ENCODE results near the gene MRPL54. TPM values are rescaled to one million over a fixed set of nuclear protein-coding genes. Genes with fewer than 3 reads are reported as not detected.

MRPL54 gene
- total and polyA plus RNA-seq, 3 donors from 2014 or later = 42.4 to 96.4 (median 57.4) TPM

- intact Hi-C loops (cut with DNase I; ENCODE audit: low total_unique reads) = no loop called here
- Histone ChIP-seq H3K36me3 (ENCODE audit: low read depth, missing control alignments) (no peaks in the 10 kb centered on the region), H3K4me1 (no peaks in the 10 kb centered on the region), H3K9me3 (no peaks in the 10 kb centered on the region), H3K27ac (no peak overlapping the region), H3K4me3 (peak overlapping the region in 1 of 2 donors; percentile 35), H3K27me3 (peaks cover 3% of the 10 kb centered on the region)
- TF ChIP-seq POLR2A (IDR thresholded peaks at IDR 0.05) (no peak), CTCF (IDR thresholded peaks at IDR 0.05) (peak in 2 of 3 experiments; percentile 13 to 41)
- 12 to 15% methylated on average over 16 to 46 of the region's 46 CpGs for WGBS, 2 donors
- DNase-seq = peak; percentile 88
Measured at GRCh38 chr19:3721131-3721886, 41.2 kb upstream of the MRPL54 start.

- intact Hi-C loops (cut with DNase I; ENCODE audit: low total_unique reads) = no loop called here
- WGBS, 2 donors = 2 to 4% methylated on average over 11 to 25 of the region's 26 CpGs
- peaks cover 3% of the 10 kb centered on the region for H3K27me3 ChIP-seq
- H3K36me3 ChIP-seq (ENCODE audit: low read depth, missing control alignments) = no peaks in the 10 kb centered on the region
- no peaks in the 10 kb centered on the region for H3K4me1 ChIP-seq
- H3K4me3 ChIP-seq = peak overlapping the region in 1 of 2 donors; percentile 35
- no peak for DNase-seq
- no peaks in the 10 kb centered on the region for H3K9me3 ChIP-seq
- no peak overlapping the region for H3K27ac ChIP-seq
- TF ChIP-seq POLR2A (IDR thresholded peaks at IDR 0.05) (no peak), CTCF (IDR thresholded peaks at IDR 0.05) (no peak)
Measured at GRCh38 chr19:3721887-3722442, 40.5 kb upstream of the MRPL54 start.

GRCh38 chr19:3722443-3723109 lies 39.9 kb upstream of the MRPL54 start:
- Histone ChIP-seq H3K27me3 (peaks cover 3% of the 10 kb centered on the region), H3K4me3 (peak overlapping the region in 1 of 2 donors; percentile 35), H3K27ac (no peak overlapping the region), H3K36me3 (ENCODE audit: low read depth, missing control alignments) (no peaks in the 10 kb centered on the region), H3K9me3 (no peaks in the 10 kb centered on the region), H3K4me1 (no peaks in the 10 kb centered on the region)
- intact Hi-C loops (cut with DNase I; ENCODE audit: low total_unique reads) = no loop called here
- TF ChIP-seq CTCF (IDR thresholded peaks at IDR 0.05) (no peak), POLR2A (IDR thresholded peaks at IDR 0.05) (no peak)
- 2% methylated on average over 28 of the region's 30 CpGs; no CpG with 5 or more reads in 1 of the 2 donors for WGBS, 2 donors
- DNase-seq = no peak

- Histone ChIP-seq H3K9me3 (no peaks in the 10 kb centered on the region), H3K4me1 (no peaks in the 10 kb centered on the region), H3K27ac (no peak overlapping the region), H3K36me3 (ENCODE audit: low read depth, missing control alignments) (no peaks in the 10 kb centered on the region), H3K27me3 (peaks cover 3% of the 10 kb centered on the region), H3K4me3 (no peak overlapping the region)
- DNase-seq = no peak
- intact Hi-C loops (cut with DNase I; ENCODE audit: low total_unique reads) = no loop called here
- TF ChIP-seq CTCF (IDR thresholded peaks at IDR 0.05) = no peak
- TF ChIP-seq POLR2A (IDR thresholded peaks at IDR 0.05) = no peak
- 76 to 78% methylated on average over 5 of the region's 5 CpGs for whole genome bisulfite sequencing, 2 donors
Measured at GRCh38 chr19:3723110-3723488, 39.4 kb upstream of the MRPL54 start.

Data from testis (tissue), 3 donors.